HFF-Myc (cell line): ENCODE measurements around the gene PHTF1.

Experiments used
- DNase-seq: peaks from one replicate; pipeline ENCODE4 v3.0.0-alpha.2; 2011; ENCODE audit warnings: low read depth; ENCODE audit errors: extremely low read depth
- H3K4me3 ChIP-seq: replicated peaks from 2 replicates; pipeline ENCODE4 v1.5.1; 2011; ENCODE audit warnings: low read depth, mild to moderate bottlenecking, control low read depth, low read length
- TF ChIP-seq, protein P1 (sequence below): IDR thresholded peaks from 2 replicates; pipeline ENCODE4 v1.5.1; 2012; ENCODE audit warnings: mild to moderate bottlenecking, low read depth, low read length, control low read depth; ENCODE audit errors: missing control alignments

Gene PHTF1

DNA sequence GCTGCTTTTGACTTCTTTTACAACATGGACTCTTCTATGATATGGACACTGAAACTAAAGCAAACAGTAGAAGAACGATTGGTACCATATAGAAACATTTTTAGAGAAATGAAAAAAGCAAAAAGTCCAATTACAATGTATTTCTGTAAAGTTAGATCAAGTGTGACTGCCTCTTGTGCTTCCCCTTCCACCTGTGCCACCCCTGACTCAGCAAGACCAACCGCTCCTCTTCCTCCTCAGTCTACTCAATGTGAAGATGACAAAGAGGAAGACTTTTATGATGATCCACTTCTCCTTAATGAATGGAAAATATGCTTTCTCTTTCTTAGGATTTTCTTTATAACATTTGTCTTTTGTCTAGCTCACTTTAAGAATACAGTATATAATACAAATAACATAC is 66.9 kb downstream of the PHTF1 start:
- no peak for DNase-seq
- no peak overlapping the region for H3K4me3 ChIP-seq
- TF ChIP-seq, protein P1, sequence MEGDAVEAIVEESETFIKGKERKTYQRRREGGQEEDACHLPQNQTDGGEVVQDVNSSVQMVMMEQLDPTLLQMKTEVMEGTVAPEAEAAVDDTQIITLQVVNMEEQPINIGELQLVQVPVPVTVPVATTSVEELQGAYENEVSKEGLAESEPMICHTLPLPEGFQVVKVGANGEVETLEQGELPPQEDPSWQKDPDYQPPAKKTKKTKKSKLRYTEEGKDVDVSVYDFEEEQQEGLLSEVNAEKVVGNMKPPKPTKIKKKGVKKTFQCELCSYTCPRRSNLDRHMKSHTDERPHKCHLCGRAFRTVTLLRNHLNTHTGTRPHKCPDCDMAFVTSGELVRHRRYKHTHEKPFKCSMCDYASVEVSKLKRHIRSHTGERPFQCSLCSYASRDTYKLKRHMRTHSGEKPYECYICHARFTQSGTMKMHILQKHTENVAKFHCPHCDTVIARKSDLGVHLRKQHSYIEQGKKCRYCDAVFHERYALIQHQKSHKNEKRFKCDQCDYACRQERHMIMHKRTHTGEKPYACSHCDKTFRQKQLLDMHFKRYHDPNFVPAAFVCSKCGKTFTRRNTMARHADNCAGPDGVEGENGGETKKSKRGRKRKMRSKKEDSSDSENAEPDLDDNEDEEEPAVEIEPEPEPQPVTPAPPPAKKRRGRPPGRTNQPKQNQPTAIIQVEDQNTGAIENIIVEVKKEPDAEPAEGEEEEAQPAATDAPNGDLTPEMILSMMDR, result no peak

DNA sequence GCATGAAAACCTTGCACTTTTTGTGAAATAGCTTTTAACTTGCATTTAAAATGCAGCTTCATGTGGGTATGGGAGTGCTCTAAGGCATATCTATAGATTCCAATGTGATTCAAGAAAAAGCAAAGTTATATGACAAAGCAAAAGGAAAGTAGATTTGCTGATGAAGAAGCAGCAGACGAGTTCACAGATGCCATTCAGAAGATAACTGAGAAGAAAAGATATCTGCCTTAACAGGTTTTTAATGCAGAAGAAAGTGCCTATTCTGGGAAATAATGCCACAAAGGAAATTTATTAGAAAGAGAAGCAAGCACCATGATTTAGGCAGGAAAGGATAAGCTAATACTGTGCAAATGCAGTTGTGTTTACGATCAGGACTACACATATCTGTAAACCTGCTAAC is 68.1 kb downstream of the PHTF1 start:
- TF ChIP-seq, protein P1, result no peak
- no peak for DNase-seq
- no peak overlapping the region for H3K4me3 ChIP-seq

DNA sequence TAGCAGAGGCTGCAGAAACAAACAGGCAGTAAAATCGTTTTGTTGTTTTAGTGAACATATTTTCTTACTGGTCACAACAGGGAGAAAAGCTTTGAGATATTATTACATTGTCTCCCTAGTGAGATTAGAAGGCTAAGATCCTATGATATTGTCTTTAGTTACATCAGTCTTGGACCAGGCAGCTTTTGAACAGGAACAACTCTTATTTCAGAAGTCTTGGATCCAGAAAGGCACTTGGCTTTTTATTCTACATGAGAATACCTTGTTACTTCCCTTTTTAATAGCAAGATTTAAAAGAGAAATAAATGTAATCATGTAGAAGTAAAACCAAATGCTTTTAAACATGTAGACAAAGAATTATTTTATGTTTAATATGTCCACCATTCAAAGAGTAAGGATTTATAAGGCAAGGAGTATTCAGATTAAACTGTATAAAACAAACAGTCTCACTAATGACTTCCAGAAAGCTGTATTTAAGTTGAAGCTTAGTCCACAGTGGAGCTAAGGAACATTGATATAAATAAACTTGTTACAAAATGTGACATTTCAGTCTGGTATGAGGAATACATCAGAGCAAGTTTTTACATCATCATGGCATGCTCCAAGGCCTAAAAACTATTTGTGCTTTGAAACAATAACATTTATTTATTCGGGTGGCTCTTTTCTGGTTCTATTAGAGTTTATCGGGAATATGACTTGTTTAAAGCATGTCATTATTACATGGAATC is 72.2 kb downstream of the PHTF1 start:
- TF ChIP-seq, protein P1, result no peak
- no peak for DNase-seq
- H3K4me3 ChIP-seq, result no peak overlapping the region

DNA sequence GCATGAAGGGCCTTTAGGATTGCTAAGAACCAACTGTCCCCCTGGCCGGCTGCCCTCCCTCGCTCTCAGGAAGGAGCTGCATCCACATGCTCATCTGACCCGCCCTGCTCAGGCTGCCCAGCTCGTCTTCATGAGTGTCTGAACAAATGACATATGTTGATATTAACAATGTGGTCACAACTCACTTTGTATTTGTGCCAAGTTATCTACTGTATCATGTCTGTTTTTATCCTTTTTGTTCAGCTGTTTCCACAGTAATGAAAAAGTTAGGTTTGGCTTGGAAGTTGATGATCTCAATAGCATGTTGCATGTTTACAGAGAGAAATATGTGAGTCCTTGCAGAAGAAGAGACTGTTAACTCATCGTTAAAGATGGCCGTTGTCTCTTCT is 75.1 kb downstream of the PHTF1 start:
- DNase-seq, result peak; percentile 26
- TF ChIP-seq, protein P1, result no peak
- no peak overlapping the region for H3K4me3 ChIP-seq

DNA sequence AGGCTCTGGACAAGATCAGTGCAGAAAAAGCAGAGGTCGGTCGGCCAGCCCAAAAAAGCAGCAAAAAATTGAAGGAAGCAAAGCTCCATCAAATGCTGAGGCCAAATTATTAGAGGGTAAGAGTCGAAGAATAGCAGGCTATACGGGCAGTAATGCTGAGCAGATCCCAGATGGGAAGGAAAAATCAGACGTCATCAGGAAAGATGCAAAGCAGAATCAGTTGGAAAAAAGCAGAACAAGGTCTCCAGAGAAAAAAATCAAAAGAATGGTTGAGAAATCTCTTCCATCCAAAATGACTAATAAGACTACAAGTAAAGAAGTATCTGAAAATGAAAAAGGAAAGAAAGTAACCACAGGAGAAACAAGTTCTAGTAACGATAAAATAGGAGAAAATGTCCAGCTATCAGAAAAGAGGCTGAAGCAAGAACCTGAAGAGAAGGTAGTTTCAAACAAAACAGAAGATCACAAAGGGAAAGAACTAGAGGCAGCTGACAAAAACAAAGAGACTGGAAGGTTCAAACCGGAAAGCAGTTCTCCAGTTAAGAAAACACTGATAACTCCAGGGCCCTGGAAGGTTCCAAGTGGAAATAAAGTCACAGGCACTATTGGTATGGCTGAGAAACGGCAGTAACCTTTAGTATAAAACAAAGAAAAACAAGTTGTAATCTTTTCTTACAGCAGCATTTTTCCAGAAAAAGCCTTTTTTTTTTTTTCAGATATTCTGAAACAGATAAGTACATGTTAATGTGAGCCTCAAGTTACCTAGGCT is 75.7 kb downstream of the PHTF1 start:
- TF ChIP-seq, protein P1, result no peak
- no peak for DNase-seq
- H3K4me3 ChIP-seq, result no peak overlapping the region

DNA sequence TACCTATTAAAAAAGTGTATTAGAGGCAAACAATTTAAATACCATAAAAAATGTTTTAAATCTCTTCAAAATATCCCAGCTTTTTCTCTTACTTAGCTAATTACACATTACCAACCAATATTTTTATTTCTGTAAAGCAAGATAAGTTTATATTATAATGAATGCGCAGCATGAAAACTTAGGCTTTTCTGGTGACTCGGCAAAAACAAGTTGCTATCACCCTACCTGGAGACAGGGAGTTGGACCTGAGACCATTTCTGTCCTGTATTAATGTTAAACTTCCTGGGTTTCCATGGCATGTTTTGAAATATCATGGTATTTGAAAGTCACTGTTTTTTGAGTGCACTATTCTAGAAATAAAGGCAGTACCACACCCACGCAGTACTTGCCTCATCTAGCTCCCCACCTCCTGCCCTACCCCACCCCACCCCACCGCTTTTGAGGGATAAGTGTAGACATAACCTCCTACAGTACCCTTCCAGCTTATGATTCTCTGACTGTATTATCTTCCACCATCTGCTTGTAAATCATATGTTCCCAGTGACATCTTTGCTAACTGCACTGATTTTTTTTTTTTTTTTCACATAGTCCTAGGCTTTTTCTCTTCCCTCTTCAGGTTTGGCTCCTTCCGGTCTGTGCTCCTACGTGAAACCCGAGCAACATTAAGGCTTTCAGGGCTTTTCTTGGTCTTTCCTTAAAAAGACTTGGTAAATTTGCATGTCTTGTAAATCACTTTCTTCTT is 77.5 kb downstream of the PHTF1 start:
- H3K4me3 ChIP-seq, result no peak overlapping the region
- TF ChIP-seq, protein P1, result no peak
- no peak for DNase-seq
